HG03175 (cell line): ENCODE data around the gene PHIP.
"Not testable (repeated sequence)": the region's sequence is repeated elsewhere in the genome, so short reads cannot be mapped to it uniquely, and the experiment has no call there.

Experiments
- ATAC-seq: cut with Tn5 transposase; IDR thresholded peaks from one replicate; pipeline ENCODE4 v1.9.1; 2021; ENCODE audit warnings: mild to moderate bottlenecking, moderate library complexity; ENCODE audit not compliant: unreplicated experiment

The PHIP gene

DNA sequence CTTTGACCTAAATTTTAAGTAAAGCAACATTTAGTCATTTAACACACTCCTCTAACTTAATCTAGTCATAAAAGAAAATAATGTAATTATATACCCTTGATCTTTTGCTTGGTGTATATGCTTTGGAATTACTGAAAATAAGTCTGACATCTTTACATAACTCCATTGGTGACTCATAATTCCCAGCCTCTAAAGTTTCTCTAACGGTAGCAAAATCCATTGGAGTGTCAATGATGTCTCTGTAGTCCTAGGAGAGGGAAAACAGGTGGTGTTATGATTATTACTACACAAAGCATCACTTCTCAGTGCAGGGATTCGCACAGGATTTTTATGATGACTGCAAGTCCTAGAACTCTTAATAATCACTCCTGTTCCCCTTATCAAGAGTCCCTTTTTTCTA lies 130.5 kb downstream of the PHIP start:
- ATAC-seq: no peak

DNA sequence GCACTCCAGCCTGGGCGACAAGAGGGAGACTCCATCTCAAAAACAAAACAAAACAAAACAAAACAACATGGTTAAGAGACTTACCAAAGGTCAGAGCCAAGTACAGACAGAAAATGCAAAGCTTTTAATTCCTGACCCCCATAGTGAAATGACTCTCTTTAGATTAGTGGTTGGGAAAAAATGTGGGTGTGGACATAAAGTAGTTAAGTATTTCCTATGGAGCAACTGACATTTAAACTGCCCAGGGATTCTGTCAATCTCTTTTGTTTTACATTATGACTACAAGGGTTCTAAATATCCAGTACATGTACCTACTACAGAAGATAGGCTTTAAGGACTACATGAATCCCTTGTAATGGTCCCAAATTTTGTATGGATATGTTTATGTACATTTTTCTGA lies 135.6 kb downstream of the PHIP start:
- ATAC-seq: no peak

- ATAC-seq: no peak
Measured at GRCh38 chr6:78936515-78936914, 141.5 kb downstream of the PHIP start.

DNA sequence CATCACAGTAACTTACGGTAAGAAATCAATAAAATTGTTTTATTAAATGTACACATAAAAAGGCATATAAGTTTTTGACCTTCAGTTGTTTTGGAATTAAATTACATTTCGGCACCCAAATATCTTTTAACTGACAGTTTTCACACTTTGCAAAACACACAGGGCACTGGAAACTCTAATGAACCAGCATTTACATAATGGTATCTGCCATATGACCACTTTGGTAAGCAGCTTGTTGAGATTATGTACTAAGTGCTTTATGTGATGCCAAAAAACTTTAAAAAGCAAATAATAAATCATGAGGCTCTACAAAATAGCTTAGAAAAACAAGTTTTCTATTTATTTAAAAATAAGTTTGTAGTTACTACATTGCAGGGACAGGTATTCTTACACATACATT lies 142.5 kb downstream of the PHIP start:
- no peak for ATAC-seq

DNA sequence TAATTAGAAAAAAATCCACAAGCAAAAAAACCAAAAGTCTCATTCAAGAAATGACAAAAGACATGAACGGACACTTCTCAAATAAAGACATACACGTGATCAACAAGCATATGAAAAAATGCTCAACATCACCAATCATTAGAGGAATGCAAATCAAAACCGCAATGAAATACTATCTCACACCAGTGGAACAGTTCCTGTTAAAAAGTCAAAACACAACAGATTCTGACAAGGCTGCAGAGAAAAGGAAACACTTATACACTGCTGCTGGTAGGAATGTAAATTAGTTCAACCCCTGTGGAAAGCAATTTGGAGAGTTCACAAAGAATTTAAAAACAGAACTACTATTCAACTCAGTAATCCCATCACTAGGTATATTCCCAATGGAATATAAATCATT lies 152.7 kb downstream of the PHIP start:
- no peak for ATAC-seq

GRCh38 chr6:78921168-78921567 lies 156.9 kb downstream of the PHIP start:
- ATAC-seq: not testable (repeated sequence)

GRCh38 chr6:78917788-78918187 lies 160.3 kb downstream of the PHIP start:
- no peak for ATAC-seq

GRCh38 chr6:78916411-78916810 lies 161.6 kb downstream of the PHIP start:
- no peak for ATAC-seq

DNA sequence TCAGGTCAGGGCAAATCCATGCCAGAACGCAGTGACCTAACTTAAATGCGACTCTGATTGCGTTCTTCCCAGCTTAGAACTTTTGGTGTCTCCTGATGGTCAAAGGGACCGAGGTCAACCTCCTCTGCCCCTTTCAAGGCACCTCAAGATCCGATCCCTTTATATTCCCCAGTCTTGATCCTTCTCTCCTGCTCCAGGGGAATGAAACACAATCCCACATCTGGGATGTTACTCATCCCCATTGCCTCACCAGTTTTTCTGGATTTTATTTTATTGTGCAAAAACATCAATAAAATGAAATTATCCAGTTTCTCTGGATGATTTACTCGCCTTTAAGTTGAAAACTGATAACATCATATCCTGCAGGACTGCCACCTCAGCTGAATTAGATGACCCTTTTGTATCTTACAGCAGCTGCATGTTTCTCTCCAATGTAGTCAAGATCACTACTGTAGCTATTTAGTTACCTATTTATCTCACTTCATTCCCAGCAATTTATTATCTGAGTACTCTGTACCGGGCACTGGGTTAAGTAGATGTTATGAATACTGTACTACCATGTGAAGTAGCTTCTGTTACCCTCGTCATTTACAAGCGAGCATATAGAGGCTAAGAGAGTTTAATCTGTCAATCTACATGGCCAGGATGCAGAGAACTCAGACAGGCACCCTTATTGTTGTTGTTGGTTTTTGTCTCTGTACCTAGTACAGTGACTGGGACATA lies 166.7 kb downstream of the PHIP start:
- ATAC-seq: no peak

- ATAC-seq: no peak
Measured at GRCh38 chr6:78910591-78911171, 167.4 kb downstream of the PHIP start.

DNA sequence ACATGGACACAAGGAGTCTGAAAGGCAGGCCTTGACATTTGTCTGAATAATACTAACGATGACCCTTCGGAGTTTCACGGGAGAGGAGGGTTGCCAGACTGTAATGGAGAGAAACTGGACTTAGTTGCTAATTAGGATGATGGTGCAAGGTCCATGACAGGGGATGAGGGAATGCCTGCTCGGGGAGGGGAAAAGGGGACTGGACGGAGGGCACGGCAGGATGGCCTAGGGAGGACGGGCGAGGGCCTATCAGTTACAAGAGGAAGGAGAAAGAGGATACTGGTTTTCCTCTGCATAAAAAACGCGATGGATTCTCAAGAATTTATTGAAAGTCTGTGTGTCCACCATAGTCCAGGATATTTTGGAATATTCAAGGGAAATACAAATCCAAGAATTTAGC lies 168.0 kb downstream of the PHIP start:
- no peak for ATAC-seq

DNA sequence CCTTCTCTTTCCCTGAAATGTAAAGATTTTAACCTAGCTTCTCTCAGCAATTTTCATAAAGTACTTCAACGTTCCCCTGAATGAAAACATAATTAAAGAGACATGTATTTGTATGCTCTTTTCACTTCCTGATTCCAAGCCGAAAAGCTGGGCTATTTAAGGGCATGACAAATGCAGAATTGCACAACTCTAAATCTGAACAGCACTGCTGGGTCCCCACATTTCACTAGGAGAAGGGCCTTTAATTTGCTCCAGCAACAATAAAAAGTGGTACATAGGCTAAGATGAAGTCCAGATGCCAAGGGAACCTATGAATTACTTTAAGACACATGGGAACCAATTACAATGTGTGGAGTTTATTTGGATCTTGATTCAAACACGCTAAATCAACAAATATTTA lies 168.7 kb downstream of the PHIP start:
- ATAC-seq: no peak

GRCh38 chr6:78908621-78909020 lies 169.4 kb downstream of the PHIP start:
- ATAC-seq: no peak

DNA sequence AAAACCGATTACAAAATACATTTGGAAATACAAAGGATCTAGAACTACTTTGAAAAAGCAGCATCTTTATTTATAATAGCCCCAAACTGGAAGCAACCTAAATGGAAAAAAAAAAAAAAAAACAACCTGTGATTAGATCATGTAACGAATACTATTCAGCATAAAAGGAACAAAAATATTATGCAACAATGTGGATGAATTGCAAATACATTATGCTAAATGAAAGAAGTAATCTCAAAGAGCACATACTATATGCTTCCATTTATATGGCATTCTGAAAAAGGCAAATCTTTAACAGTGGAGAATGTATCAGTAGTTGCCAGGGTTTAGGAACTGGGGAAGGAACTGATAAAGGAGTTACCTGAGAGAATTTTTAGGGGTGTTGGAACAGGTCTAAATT lies 181.8 kb downstream of the PHIP start:
- ATAC-seq: no peak

- not testable (repeated sequence) for ATAC-seq
Measured at GRCh38 chr6:78889901-78890300, 188.2 kb downstream of the PHIP start.
